GM19438 (cell line): ENCODE results near the gene SENP5.
A peak's percentile ranks its signal among the peaks of the same experiment; 100 is the strongest.
"Not testable (repeated sequence)": the region's sequence is repeated elsewhere in the genome, so short reads cannot be mapped to it uniquely, and the experiment has no call there.

Experiments used
- ATAC-seq: cut with Tn5 transposase; IDR thresholded peaks from one replicate; pipeline ENCODE4 v1.9.1; 2021; ENCODE audit warnings: low read depth; ENCODE audit not compliant: unreplicated experiment

SENP5 gene

DNA sequence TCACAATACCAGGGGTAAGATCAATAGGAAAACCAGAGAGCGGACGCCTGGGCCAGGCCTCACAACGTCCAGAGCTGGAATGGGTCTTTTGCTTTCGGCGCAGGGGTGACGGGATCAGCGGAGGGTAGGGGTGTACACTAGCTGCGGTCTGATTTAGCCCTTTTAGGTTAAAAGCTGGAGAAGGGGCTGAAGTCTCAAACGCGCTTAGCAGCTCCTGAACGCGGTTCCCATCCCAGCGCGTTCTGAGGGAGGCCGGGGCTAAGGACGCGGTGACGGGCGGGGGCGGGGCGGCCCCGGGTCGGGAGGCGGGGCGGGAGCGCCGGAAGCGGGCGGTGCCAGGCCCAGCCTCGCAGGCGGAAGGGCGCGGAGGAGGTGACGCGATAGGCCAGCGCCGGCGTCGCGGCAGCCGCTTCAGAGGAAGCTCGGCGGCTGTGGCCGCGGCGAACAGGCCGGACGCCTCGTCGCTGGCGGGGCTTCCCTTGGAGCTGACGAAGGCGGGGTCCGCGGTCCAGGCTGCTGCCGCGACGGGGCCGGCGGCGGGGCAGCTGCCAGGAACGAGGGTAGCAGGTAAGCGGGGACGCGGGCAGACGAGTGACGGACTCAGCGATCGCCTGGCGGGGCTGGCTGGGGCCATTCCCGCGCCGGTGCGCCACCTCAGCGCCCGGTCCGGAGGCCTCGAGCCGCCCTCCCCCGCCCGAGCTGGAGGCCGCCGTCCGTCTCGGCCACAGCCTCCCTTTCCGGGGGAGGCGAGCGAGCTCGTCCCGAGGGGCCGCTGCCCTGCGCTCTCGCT, at the start of gene SENP5:
Gene SENP5, plus strand, starts transcription at position 414 of the 790 bp plus-strand sequence. CDS start 17,262 bp downstream, outside the sequence.
- peak; percentile 94 for ATAC-seq

DNA sequence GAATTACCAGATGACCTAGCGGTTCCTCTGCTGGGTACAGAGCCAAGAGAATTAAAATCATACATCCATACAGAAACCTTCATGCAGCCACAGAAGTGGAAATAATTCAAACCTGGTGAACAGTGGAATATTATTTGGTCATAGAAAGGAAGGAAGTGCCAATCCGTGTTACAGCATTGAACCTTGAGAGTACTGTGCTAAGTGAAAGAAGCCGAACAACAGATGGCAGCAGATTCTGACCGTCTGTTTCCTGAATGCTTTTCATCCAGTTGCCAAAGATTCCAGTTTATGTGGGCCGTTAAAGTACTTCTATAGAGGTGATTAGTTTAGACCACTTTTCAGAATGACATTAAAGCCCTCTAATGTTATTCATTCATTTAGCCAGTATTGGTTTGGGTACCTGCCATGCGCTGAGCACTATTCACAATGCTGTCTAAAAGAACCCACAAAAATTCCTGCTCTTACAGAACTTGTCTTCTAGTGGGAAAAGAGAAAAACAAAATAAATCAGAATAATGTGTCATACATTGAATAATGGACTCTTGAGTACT, 45.8 kb upstream of the SENP5 start:
- ATAC-seq: no peak

DNA sequence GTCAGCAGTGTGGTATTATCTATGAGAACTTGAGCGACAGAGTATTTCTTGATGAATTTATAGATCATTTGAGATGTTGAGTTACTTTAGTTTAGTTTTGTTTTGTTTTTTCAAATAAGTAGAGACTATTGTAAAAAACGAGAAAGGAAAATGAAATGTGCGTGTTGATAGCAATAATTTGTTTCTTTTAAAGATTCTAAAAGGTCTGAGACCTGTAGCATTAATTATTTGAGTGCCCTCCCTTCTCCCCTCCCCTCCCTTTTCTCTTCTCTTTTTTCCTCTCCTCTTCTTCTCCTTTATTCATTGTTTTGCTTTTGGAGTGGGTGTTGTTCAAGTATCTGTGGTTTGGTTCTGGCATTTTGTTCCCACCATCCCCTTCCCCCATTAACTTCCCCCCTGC, 38.1 kb upstream of the SENP5 start:
- ATAC-seq: not testable (repeated sequence)

- no peak for ATAC-seq
These were observed 32.6 kb upstream of the SENP5 start for GRCh38 chr3:196835086-196835485.

GRCh38 chr3:196836626-196837025, 31.1 kb upstream of the SENP5 start:
- ATAC-seq: not testable (repeated sequence)

GRCh38 chr3:196837819-196838420, 29.8 kb upstream of the SENP5 start:
- ATAC-seq: no peak

DNA sequence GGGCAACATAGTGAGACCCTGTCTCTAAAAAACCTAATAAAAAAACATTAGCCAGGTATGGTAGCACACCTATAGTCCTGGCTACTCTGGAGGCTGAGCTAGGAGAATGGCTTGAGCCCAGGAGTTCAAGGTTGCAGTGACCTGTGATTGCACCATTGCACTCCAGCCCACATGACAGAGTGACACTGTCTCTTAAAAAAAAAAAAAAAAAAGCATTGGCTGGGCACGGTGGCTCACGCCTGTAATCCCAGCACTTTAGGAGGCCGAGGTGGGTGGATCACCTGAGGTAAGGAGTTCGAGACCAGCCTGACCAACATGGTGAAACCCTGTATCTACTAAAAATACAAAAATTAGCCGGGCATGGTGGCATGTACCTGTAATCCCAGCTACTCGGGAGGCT, 28.4 kb upstream of the SENP5 start:
- ATAC-seq: not testable (repeated sequence)

- ATAC-seq: no peak
These were observed 24.9 kb upstream of the SENP5 start for GRCh38 chr3:196842567-196843434.

DNA sequence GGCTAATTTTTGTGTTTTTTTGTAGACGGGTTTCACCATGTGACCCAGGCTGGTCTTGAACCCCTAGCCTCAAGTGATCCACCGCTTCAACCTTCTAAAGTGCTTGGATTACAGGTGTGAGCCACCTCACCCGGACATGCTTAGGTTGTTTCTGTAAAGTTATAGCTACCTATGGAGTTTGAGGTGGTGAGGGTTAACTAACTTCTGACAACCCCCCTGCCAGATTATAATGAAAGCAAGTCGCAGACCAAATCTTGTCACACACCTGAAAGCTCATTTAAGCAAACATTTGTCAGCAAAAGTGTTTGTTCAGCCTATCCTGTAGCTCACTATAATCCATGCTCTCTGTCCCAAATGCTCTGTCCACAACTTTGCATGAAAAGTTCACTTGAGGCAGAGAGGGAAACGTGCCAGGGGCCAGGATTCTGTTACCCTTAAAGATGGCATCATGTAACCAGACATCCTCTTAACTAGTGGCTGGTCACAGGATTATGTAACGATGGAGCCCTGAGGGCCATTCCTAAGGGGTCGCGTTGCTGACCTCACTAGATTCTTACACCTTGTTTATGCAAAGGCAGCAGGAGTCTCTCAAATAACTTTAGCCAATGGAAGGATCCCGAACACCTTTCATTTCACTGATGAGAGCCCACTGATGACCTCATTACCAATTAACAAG, 24.1 kb upstream of the SENP5 start:
- ATAC-seq: no peak

- ATAC-seq: not testable (repeated sequence)
These were observed 23.2 kb upstream of the SENP5 start for GRCh38 chr3:196844235-196845219.

DNA sequence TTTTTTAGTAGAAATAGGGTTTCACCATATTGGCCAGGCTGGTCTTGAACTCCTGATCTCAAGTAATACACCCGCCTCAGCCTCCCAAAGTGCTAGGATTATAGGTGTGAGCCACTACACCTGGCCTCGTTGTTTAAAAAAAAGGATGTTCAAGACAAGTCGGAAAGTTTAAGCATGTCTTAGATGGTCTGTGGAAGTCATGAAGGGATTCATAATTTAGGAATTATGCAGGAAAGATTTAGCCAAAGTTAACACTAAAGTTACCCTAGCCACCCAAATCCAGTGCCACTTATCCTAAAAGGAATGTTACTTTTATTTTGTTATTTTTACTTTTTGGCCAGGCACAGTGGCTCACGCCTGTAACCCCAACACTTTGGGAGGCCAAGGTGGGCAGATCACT, 19.3 kb upstream of the SENP5 start:
- not testable (repeated sequence) for ATAC-seq

DNA sequence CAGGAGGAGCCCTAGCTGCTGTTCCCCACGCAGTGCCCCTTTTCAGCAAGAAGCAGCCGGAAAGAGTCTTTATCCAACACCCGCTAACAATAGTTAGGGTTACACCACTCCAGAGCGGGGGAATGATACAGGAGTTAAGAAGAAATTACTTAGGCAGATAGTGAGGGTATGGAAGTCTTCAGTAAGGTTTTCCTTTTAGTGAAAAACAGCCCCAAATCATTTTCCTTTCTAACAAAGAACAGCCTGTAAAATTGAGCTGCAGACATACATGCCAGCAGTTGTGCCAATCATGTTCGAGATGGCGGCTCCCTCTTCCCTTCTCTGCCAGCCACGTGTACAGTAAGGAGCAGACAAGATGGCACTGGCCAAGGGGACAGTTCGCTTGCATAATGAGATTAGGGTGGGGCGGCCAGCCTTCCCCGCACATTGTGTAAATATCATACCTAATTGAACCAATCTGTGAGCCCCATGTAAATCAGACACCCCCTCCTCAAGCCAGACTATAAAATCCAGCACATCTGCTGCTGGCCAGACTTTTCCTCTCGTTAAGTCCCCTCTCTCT, 18.5 kb upstream of the SENP5 start:
- ATAC-seq: no peak

DNA sequence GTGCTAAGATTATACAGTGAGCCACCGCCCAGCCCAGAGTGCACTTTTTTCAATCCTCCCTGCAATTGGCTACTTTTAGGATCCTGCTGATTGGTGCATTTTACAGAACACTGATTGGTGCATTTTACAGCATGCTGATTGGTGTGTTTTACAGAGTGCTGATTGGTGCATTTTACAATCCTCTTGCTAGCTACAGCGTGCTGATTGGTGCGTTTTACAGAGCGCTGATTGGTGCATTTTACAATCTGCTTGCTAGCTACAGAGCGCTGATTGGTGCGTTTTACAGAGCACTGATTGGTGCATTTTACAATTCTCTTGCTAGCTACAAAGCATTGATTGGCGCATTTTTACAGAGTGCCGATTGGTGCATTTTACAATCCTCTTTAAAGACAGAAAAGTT, 4.7 kb upstream of the SENP5 start:
- not testable (repeated sequence) for ATAC-seq

DNA sequence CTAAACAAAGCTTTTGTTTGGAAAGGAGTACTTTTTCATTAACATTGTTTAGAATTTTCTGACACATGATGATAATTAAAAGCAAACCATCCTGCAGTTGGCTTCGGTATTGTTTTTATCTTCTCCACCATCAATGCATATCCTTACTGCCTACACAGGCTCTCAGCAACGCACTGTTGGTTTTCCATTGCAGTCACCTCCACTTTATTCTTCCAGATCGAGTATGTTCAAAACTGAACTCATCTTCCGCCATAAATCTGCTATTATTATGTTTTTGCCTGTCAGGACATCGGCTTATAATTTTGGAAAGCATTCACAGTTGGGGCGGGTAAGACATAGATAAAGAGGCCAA, 589 bp upstream of the SENP5 start:
- ATAC-seq: no peak

GRCh38 chr3:196868297-196868661, 559 bp downstream of the SENP5 start:
- ATAC-seq: peak; percentile 20

DNA sequence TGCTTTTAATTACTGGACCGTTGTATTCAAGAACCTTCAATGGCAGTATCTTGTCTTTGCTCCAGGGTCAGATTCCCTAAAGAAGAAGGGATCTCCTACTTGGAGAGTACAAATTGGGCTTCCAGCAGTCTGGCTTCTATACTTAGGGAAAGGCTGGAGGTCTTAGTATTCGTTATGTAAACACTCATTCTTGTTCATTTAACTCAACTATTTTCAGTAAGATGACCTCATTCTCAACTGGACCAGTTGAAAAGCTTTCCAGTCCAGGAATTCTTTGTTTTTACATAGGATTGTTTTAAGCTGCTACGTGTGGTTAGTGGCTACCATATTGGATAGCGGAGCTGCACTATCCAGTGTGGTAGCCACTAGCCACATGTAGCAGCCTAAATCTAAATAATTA, 4.6 kb downstream of the SENP5 start:
- no peak for ATAC-seq

DNA sequence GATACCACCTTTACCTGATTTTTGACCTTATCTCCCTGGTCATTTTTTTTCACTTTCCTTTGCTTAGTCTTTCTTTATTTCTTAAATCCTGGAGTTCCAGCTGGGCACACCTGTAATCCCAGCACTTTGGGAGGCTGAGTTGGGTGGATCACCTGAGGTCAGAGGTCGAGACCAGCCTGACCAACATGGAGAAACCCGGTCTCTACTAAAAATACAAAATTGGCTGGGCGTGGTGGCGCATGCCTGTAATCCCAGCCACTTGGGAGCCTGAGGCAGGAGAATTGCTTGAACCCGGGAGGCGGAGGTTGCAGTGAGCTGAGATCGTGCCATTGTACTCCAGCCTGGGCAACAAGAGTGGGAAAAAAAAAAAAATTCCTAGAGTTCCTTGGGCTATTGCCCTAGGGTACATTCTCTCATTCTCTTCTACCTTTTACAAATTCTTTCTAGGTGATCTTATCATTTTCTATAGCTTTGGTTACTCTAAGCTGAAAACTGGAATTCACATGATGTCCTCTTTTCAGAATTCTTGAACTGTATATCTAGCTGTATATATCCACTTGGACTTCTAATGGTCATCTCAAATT, 6.9 kb downstream of the SENP5 start:
- not testable (repeated sequence) for ATAC-seq

DNA sequence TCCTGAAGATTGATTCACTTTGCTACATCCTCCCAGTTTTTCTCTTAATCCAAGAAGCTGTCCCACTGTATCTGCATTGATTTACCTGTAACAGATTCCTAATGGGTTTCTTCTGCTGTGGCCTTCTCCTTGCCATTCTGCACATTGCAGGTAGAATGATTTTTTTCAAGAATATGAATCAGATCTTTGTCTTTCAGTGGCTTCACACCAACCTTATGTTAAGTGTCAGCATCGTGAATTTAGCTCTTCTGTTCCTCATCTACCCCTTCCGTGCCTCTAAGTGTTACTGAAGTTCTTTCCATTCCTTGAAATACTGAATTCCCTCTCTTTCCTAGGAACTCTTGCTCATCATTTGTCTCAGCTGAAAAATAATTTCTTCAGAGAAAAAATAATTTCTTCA, 7.5 kb downstream of the SENP5 start:
- no peak for ATAC-seq

DNA sequence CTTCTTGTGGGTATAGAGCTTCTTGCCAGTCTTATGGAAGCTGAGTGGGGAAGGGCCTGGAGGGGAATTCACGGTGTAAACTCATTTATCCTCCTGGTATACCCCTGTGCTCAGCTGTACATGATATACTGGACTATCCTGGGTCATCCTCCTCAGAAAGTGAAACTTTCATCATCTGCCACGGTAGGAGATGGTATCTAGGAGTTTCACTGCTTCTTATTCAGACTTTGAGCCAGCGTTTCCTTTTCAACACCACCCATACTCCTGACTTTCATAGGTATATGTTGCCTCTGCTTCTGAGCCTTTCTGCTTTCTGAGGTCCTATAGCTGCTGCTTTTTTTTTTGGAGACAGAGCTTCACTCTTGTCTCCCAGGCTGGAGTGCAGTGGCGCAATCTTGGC, 15.6 kb downstream of the SENP5 start:
- ATAC-seq: no peak
